Activated CD4-positive, CD25-positive, alpha-beta regulatory T cell (primary cell): ENCODE results near the gene LHFPL2.
"Not testable (repeated sequence)": the region's sequence is repeated elsewhere in the genome, so short reads cannot be mapped to it uniquely, and the experiment has no call there.

Source experiments
- DNase-seq, 4 experiments: peaks; one replicate each; lab custom pipeline; 2025; lab: John Stamatoyannopoulos, UW

The LHFPL2 gene

DNA sequence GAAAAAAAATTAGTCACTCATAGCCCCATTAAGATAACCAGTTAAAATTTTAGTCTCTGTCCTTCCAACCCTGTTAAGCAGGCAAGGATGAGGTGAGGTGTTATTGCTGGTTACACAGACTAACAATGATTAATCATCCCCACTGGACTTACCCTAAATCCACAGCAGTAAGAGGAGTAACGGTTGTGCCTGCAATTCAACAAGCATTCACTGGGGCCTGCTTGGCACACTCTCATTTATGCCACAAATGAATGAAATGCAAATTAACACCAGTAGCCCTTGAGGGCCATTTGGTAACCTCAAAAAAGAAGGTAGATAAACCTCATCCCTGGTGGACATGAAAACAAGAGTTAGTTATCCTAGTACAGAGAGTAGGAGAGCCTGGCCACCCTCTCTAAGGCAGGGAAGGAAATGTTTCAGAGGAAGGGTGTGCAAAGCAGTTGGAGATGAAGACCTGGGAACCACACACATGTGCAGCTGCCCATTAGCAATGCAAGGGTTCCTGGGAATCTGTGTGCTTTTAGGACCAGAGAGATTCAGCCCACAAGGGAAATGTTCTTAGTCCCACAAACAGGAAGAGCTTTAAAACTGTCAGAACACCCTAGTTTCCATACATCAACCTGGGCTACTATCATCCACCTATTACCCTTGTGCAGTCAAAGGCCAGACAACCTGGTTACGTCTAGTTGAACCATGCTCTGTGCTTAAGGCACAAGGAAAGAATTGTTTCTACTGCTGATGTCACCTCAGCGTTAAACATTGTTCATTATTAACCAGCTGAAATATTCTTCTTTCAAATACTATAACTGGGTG lies 7.7 kb downstream of the LHFPL2 start:
- no peak for DNase-seq

DNA sequence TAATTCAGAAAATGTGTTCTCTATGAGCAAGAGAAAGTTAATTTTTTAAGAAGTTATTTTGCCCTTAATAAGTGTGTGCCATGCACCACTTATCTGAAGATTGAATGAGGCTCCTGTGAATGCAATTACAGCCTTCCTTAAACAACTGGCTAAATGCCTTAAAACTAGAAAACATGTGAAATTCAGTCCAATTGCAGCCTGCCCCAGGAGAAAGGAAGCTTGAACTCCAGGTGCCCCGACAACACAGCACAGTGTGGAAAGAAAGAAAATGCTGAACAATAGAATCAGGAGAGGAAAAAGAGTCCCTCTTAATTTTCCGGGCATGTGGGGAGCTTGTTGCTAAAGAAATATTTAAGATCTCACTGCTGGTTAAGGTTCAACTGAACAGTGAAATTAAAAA lies 8.8 kb downstream of the LHFPL2 start:
- no peak for DNase-seq

DNA sequence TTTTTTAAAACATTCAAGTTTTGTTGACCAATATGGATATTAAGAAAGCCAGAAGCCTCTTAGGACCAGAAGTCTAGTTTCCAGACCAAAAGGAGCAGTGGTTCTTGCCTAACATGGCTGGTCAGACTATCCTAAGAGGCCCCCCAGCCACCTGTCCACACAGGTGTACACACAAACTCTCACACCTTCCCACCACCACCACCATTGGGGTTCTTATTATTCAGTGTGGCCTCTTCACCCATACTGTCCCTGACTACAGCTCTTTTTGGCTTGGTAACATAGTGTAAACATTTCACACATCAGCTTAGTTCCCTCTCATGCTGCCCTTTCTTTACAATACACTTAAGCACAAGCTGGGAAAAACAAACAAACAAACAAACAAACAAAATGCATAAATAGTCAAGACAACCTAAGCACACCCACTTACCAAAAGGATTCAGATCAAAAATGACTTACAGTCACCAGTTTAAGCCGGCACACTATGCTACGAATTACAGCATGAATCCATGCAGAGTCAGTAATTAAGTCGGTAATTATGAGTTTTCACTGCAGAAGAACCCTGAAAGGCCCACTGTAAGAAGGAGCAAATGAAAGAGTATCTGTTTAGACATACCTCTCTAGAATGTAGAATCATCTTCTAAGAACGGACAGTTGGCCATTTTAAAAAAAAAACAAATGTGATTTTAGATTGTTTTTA lies 9.5 kb downstream of the LHFPL2 start:
- no peak for DNase-seq

DNA sequence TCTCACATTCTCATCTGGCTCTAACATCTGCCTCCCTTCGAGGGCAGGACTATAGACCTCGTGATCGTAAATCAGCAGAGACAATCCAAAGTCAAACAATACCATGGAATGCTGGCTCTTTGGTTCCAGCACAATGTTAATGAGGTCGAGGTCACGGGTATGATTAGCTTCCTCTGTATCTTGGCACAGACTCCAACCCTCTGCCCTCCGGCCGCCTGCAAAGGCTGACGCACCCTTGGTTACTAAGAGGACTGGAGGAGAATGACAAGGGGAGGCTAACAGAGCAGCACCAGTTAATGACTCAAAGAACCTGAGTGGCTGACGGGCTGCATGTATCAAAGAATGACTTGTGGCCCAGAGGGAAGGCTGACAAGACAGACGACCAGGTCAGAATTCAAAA lies 10.1 kb downstream of the LHFPL2 start:
- DNase-seq, result no peak

DNA sequence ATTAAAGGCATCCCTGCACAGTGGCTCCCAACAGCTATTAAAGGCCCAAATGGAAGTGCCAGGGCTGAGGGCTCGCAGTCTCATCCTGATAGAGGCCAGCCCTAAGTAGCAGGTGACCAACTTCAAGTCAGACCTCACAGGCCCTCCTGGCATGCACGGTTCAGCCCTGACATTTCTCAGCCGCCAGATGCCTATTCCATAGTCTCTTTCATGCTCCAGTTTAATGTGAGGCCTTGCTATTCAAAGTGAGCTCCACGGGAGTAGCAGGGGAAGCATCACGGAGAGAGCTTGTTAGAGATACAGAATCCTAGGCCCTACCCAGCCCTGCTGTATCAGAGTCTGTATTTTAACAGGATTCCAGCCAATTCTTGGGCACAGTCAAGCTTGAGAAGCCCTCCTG lies 11.1 kb downstream of the LHFPL2 start:
- no peak for DNase-seq

DNA sequence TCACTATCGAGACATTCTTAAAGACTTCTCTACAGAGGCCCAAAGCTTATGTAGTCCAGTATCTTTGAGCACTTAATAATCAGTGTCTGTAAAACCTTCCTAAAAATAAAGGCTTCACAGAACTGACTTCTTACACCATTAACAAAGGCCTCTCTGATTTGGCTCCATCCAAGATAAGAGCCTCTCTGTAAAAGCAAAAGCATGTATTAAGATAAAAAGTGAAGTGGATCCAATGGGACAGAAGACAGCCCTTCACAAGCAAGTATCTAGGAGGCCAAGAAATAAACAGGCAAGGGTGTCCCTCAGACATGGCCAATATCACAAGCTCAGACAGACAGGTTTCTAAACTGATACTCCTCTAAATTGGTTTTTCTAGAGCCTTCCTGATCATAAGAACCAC lies 11.9 kb downstream of the LHFPL2 start:
- DNase-seq, result no peak

DNA sequence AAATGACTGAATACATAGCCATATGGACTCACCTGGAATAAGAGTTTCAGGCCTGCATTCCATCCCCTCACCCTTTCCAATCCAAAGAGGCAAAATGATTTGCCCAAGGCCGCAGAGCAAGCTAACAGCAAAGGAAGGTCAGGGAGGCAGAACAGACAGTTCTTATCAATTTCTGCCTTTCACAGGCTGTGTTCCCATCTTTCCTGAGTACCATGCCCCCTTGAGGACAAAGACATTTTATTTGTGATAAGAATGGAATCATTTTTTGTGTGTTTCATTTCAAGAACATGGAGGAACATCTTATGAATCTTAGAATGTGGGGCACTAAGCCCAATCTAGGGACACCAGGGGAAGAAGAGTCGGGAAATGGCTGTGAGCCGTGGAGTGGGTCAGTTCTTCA lies 13.9 kb downstream of the LHFPL2 start:
- DNase-seq, result no peak

DNA sequence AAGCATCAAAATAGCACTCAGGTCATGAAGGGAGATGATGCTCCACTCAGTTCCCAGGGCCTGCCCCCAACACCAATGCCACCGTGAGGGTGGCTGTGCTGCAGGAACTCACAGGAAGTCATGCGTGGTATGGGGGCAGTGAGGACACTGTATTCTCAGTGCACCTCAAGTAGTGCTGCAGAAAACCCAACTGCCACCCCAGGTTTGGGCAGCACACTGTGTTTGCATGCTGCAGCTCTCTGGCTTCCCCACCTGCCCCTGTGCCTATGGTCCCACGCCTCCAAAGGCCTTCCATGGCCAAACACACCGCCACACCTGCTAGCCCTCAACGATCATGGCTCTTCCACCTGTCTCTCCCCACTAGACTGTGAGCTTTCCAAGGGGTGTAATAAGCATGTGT lies 14.3 kb downstream of the LHFPL2 start:
- DNase-seq, result no peak

DNA sequence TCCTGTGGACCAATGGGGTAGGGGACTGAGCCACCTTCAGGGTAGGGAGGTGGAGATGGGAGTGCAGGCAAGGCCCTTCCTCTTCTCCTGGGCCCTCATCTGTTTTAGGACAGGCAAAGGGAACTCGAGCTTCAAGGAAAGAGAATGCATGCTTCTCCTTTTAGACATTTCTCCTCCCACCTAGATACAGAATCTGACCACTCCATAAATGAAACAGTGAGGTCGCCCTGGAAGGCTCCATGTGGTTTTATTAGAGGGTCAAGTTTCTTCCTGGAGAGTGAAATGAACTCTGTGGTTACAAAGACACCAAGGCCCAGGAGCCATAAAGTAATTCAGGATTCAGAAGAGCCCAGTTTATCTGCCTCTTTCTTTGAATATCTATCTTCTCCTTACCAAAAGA lies 14.9 kb downstream of the LHFPL2 start:
- DNase-seq, result no peak

DNA sequence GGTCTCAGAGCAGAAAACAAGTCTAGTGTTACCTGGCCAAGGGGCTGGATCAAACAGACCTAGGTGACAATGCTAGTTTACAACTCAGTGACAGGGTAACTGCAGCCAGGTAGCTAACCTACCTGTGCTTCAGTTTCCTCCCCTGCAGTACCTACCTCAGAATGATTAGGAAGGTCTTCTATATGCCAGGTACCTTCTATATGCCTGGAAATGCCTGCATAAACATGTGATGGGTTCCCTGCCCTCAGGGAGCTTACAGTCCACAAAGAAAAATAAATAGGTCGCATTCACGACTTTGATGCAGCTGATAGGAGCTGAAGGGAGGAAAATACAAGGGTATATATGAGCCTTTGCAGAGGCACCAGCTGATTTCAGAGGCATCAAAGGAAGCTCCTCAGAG lies 16.1 kb downstream of the LHFPL2 start:
- no peak for DNase-seq

DNA sequence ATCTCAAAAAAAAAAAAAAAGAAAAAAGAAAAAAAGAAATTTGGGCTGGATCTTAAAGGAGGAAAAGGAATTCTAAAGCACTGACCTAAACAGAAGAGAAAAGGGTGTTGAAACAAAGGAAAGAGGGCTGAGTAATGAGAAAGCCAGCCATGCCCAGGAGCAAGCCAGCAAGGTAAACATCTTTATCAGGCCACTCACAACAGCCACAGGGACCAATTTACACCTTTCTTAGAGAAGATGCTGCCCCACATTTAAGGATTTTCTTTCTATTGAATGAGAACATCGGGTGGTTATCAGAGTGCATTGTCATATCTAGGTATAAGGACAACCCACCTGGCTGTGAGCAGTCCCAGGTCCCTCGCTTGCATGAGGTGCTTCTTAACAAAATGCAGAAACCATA lies 16.6 kb downstream of the LHFPL2 start:
- DNase-seq, result no peak

DNA sequence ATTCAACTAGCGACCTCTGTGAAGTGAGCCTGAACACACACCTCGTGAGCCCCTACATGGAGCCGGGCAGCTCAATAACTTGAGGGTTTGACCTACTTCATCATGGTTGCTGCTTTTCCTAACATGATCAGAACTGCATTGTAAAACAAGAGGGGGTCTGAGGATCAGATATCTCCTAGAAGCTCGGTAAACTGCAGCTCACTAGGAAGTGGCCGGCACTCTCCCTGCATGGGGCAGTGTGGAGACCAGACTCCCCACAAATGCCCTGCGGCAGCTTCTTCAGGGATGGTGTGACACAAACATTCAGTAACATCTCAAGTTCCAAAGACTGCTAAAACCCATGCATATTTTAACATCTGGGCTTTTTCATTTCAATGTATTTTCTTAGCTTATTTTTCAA lies 18.5 kb downstream of the LHFPL2 start:
- no peak for DNase-seq

DNA sequence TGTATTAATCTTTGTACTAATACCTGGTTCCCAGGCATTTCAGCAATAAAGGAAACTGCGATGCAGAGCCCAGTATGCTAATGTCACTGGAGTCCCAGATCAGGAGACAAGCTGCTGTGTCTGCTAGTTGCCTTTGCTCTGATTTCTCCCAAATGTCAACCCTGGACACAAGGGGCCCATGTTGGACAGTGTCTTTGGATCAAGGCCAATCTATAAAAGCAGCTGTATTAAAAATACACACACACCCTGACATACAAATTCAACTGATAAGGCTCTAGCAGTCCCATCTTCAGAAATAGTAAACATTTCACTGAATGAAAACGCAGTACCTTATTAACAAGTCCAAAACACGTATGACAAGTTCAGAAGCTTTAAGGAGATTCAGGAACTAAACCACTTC lies 18.9 kb downstream of the LHFPL2 start:
- DNase-seq, result no peak

DNA sequence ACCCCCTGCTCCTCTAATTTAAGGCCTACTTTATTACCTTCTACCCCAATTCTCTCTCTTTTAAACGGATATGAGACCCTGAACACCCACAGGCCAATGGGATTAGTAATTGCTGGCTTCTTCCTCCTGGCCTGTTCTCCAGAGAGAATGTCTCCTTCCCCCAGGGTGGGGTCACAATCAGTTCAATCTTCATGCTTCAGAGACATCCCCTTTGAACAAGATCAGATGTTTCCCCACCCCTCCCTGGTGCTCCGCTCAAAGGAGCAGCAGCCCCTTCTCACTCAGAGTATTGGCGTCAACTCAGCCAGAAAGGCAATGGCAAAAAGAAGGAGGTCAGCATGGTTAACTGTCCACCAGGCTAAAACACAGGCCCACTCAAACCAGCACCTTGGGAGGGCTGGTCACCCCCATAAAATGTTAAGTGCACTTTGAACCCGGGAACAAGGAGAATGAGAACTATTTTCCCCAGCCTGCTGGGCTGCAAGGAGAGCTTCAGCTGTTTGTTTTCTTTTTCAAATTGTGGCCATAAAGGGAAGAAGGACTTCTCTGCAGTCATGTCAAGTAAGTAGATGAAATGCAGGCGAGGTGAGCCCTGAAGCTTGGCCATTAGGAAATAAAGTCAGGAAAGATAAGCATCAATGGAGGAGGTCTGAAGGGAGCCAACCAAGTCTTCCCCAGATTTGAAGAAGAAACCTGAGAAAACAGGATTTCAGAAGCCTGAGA lies 20.1 kb downstream of the LHFPL2 start:
- DNase-seq, result no peak

DNA sequence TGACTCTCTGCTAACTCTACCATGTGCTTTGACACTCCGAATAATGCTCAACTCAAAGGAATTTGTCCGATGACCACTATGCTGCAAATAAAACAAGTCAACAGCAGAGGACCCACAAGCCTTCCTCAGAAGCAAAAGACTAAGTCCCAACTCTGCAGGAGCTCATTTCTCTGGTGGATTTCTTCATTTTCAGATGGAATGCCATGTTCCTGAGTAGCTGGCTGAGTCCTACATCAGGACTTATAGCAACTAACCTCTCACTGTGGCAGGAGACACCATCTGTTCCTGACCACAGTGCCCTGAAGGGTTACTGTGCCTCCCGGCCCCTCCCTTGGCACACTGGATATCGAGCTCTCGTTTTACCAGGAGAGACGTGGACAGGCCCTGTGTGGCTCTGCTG lies 20.8 kb downstream of the LHFPL2 start:
- no peak for DNase-seq

DNA sequence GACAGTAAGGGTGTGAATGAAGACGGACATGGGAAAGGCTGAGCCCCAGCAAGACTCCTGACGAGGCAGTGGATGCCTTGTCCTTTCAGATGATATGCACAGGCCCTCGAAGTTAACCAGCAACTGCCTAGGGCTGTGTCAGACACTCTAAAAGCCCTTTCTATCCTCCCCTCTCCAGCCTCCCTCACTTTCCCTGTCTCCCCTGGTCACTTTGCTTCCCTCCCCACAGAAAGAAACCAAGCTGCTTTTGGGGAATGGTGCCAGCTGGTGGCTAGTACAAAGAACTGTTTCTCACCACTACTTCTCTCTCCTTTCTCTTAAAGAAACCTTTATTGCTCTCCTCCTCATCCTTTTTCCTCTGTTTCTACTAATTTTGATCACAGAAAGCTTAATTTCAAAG lies 21.4 kb downstream of the LHFPL2 start:
- DNase-seq, result no peak

DNA sequence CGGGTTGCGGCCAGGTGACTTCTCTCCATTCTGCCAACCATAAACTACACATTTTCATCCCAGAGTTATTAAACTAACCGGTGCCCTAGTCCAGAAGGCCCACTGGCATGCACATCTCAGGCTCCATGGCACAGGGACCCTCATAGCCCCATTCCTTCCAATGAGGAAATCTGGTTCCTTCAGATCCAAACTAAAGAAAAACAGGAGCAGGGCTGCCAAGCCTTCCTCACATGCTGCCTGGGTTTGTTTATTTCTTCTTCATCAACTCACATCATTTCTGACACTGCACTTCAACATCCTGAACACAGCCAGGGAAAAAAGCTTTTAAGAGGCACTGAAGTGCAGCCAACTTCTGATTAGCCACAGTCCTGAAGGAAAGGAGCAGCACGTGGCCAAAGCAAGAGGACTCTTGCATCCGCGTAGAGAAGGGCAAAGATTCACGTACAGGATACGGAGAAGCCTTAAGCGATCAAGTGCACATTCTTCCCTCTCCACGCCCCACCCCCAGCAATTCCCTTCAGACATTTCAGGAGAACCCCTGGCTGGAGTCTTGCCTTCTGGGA lies 22.5 kb downstream of the LHFPL2 start:
- DNase-seq, result no peak

DNA sequence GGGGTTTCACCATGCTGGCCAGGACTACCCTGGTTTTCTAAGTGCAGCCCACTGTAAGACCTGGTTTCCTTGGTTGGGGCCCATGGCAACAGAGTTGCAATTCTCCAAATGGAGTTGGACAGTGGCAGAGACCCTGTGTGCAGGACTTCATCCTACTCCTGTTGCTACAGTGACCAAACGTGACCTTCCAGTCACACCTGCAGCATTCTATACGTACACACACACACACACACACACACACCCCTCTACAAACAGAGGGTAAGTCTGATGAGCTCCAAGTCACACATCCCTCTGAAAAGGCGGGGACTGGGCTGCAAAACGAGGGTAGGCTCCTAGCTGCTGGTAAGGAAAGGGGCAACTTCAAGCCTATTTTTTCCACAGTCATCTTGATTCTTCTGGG lies 23.6 kb downstream of the LHFPL2 start:
- DNase-seq, result no peak

DNA sequence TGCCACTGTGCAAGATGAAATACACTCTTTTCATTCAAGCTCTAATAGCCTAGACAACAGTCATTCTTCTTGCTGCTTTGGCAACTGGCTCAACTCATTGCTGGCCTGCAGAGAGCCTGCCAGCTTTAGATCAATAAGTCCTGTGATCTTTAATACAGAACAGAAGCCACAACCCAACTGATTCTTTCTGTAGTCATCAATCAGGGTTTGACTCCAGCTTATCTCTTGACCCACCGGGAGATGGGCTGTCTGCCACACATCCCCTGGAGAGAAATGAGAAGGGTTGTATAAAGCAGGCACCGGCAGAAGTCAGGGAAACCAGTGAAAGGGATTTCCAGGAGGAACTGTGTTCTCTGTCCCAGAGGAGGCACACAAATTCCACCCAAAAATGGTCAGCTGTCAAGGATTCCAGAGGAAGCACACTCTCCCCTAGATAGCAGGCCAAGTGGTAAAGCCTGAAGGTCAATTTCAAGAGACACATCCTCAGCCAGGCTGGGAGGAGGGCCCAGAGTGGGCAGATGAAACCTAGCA lies 24.5 kb downstream of the LHFPL2 start:
- DNase-seq, result no peak

DNA sequence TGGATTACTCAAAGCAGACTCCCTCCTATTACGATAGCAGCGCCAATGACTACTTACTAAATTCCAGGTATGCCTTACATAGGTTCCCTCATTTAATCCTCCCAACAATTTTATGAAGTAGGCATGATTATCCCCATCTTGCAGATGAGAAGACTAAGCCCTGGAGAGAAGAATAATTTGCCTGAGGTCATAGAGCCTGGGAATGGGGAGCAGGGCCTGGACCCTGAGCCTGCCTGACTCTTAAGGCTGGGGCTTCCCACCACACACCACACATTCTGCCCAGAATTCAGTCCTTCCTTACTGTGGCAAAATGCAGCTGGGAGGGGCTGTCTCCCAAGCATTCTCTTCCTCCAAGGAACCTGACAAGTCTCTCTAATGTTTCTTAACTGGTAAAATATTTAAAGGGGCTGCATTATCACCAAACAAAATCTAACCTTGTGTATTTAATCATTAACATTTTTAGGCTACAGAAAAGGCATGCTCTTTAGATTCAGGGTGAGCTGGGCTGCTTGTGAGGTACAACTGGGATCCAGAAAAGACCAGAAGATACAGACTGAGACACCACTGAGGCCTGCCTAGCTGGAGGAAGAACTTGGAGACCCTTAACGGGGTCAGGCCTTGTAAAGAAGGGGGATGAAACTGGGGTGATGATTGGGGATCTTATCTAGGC lies 26.1 kb downstream of the LHFPL2 start:
- no peak for DNase-seq

DNA sequence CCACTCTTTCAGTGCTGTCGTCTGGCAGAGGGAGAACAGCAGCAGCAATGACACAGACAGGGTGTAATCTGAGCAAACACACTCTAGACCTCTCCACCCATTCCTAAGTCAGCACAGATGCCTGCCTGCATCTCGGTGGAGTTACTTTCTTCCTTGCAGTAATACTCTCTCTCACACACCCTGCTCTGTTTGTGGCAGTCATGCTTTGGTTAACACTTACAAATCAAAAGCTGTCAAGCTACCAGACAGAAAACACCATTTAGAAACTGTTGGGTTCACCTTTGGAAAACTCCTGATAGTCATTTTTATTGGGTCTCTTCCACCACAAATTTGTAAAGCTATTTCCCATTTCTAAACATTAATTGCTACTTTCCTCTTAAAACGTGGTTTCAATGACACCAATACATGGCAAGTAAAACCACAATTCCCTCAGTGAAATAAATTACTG lies 27.3 kb downstream of the LHFPL2 start:
- DNase-seq, result no peak

DNA sequence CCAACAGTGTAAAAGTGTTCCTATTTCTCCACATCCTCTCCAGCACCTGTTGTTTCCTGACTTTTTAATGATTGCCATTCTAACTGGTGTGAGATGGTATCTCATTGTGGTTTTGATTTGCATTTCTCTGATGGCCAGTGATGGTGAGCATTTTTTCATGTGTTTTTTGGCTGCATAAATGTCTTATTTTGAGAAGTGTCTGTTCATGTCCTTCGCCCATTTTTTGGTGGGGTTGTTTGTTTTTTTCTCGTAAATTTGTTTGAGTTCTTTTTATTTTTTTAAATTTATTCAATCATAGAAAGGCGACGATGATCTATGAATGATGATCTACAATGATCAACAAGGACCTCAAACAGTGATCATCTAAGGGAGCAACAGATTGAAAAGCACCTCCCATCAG lies 28.5 kb downstream of the LHFPL2 start:
- DNase-seq, result not testable (repeated sequence)
